Calu3 (cell line): ENCODE data around the gene VWA3A. TPM values are rescaled to one million over a fixed set of nuclear protein-coding genes. Genes with fewer than 3 reads are reported as not detected.
"Not testable (repeated sequence)": the region's sequence is repeated elsewhere in the genome, so short reads cannot be mapped to it uniquely, and the experiment has no call there.

Experiments
- Bru-seq: library from RNA; stranded (reverse); fragments of 400-500 nt; gene quantifications from one replicate; lab custom pipeline; 2021; lab: Mats Ljungman, UMichigan
- BruChase-seq, 2 experiments: library from RNA; stranded (reverse); fragments of 400-500 nt; gene quantifications; one replicate each; lab custom pipeline; 2021; lab: Mats Ljungman, UMichigan
- BruUV-seq: library from RNA; stranded (reverse); fragments of 400-500 nt; replicated peaks from 2 replicates; lab custom pipeline; 2021; lab: Mats Ljungman, UMichigan
- CTCF ChIA-PET: fragments of 300-600 bp; sonication (Branson Sonifier 250); formaldehyde crosslinking; loops from one replicate; lab custom pipeline; 2022; ENCODE audit warnings: antibody characterized with exemption; lab: Charles Lee
- DNase-seq: peaks from one replicate; pipeline ENCODE4 v3.0.0; 2022
- H3K27ac Mint-ChIP-seq: one replicate; pipeline ENCODE4 v1.8.0; 2022; ENCODE audit warnings: mixed read lengths; ENCODE audit not compliant: unreplicated experiment
- H3K27me3 Mint-ChIP-seq: one replicate; pipeline ENCODE4 v1.8.0; 2022; ENCODE audit warnings: mixed read lengths; ENCODE audit not compliant: unreplicated experiment
- H3K36me3 Mint-ChIP-seq: one replicate; pipeline ENCODE4 v1.8.0; 2022; ENCODE audit warnings: mild to moderate bottlenecking, moderate library complexity, mixed read lengths; ENCODE audit not compliant: insufficient read depth, unreplicated experiment
- H3K4me1 Mint-ChIP-seq: one replicate; pipeline ENCODE4 v1.8.0; 2022; ENCODE audit warnings: mild to moderate bottlenecking, low read depth, mixed read lengths; ENCODE audit not compliant: unreplicated experiment
- H3K4me3 Mint-ChIP-seq: one replicate; pipeline ENCODE4 v1.8.0; 2022; ENCODE audit warnings: mild to moderate bottlenecking, low read depth, moderate library complexity, mixed read lengths; ENCODE audit not compliant: unreplicated experiment
- H3K9me3 Mint-ChIP-seq: one replicate; pipeline ENCODE4 v1.8.0; 2022; ENCODE audit warnings: low read depth, mixed read lengths; ENCODE audit not compliant: unreplicated experiment
- intact Hi-C: fragments of 100-400 bp; cut with micrococcal nuclease; formaldehyde crosslinking; loops from one replicate; pipeline ENCODE4 v1.10.0; 2022; ENCODE audit not compliant: unreplicated experiment
- long read RNA-seq: library from polyadenylated mRNA; stranded (forward); transcript quantifications from one replicate; pipeline ENCODE4 v2.0.0, GENCODE V29; 2022
- total RNA-seq: library from RNA; stranded (reverse); gene quantifications from 2 replicates; pipeline ENCODE4 v1.2.3, GENCODE V29; 2022
- TF ChIP-seq, protein P1 (sequence below): fragments of 200-600 bp; IDR thresholded peaks from one replicate; pipeline ENCODE4 v1.8.0; 2022; ENCODE audit warnings: antibody characterized with exemption; ENCODE audit not compliant: unreplicated experiment

Gene VWA3A, protein sequence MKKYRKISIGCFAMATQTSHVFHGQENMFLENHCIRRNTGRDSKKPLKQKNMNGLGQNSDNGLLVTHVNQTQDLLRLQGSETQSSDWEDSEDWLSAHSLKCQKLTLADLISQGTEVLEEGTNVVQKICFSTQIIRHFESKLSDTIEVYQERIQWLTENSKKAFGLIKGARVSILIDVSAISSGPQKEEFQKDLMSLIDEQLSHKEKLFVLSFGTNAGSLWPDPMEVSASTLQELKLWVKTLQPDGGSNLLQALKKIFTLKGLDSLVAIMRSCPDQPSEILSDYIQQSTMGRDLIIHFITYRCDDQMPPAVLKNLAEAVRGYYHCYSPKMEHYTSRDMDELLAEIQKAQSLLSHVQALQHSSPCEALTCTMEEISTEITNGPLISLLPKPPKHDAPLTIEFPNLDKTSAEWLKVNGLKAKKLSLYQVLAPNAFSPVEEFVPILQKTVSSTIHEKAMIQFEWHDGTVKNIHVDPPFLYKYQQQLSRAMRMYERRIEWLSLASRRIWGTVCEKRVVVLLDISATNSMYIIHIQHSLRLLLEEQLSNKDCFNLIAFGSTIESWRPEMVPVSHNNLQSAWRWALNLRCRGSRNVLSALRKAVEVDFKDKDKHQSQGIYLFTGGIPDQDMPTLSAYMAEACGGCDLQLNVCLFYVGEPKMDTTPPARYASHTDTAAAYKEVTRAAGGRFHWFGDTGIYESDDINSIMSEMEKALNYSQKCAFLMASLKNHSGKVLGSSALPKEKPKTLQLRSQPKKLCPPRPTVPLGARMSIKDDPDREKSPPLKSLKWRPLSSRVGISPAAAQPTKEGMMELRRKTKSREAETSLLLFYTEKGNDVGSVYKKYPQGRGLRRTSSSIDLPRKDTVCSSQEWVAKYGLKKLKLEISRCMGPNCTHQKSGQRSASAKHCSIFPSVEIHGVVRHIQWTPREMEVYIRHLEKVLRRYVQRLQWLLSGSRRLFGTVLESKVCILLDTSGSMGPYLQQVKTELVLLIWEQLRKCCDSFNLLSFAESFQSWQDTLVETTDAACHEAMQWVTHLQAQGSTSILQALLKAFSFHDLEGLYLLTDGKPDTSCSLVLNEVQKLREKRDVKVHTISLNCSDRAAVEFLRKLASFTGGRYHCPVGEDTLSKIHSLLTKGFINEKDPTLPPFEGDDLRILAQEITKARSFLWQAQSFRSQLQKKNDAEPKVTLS
- 0.33 and 0.51 TPM in 2 replicates for total RNA-seq
- Bru-seq, nascent RNA: percentile 25 among the genes with signal in this experiment
- BruChase-seq, experiment 1, labeled RNA remaining after a 6-hour chase: percentile 32 among the genes with signal in this experiment
- BruChase-seq, experiment 2, labeled RNA remaining after a 2-hour chase: percentile 22 among the genes with signal in this experiment
- long read RNA-seq: 0 reads

DNA sequence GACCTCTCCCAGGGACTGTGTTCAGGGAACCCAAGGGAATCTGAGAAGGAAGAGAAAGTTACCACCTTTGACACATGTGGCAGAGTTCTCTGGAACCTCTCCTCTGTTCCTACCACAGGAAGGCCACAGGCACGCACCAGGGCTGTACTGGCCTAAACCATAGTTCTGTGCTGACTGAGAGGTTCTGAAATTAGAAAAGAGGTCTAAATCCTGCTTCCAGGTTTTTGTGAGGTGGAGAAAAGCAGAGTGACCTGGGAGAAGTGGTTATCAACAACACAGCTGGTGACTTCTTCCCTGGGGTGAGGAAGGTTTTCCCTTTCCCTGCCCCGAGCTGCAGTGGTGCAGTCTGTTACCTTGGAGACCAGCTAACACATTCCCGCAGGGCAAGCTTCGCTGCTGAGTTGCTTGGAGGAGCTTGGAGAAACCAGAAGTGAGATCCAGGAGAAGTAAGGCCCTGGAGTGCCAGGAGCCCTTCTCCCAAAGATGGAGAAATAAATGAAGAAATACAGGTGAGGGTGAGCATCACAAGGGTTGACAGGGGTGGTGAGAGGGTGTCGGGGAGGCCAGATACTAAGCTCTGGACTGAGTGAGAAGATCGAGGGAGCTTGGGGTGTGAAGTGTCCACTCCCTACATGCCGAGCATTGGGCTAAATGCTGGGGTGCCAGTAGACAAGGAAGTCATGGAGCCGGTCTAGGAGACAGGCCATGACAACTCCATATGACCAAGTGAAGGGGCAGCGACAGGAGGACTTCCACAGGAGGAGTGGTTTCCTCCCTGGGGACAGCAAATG lies at the start of gene VWA3A:
Gene VWA3A, plus strand, starts transcription at position 399 of the 791 bp plus-strand sequence. Its CDS starts 97 bp downstream, at position 496.
- CTCF ChIA-PET: interaction anchor here (0.5 to 1.2 kb wide), 5 partner anchors 11 to 1404 kb away, joined by 3 to 6 read pairs (median 4); no protein-coding TSS in a partner anchor
- intact Hi-C loops: no loop called here
- BruUV-seq: no TSS peak
- Mint-ChIP-seq H3K27me3 (peaks cover 16% of the 10 kb centered on the region), H3K4me1 (peaks cover 10% of the 10 kb centered on the region), H3K9me3 (peaks cover 2% of the 10 kb centered on the region), H3K36me3 (peaks cover 5% of the 10 kb centered on the region), H3K27ac (peak within 1 kb of the TSS; percentile 13), H3K4me3 (no peak within 1 kb of the TSS)
- peak; percentile 28 for DNase-seq
- TF ChIP-seq, protein P1, sequence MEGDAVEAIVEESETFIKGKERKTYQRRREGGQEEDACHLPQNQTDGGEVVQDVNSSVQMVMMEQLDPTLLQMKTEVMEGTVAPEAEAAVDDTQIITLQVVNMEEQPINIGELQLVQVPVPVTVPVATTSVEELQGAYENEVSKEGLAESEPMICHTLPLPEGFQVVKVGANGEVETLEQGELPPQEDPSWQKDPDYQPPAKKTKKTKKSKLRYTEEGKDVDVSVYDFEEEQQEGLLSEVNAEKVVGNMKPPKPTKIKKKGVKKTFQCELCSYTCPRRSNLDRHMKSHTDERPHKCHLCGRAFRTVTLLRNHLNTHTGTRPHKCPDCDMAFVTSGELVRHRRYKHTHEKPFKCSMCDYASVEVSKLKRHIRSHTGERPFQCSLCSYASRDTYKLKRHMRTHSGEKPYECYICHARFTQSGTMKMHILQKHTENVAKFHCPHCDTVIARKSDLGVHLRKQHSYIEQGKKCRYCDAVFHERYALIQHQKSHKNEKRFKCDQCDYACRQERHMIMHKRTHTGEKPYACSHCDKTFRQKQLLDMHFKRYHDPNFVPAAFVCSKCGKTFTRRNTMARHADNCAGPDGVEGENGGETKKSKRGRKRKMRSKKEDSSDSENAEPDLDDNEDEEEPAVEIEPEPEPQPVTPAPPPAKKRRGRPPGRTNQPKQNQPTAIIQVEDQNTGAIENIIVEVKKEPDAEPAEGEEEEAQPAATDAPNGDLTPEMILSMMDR: no peak

DNA sequence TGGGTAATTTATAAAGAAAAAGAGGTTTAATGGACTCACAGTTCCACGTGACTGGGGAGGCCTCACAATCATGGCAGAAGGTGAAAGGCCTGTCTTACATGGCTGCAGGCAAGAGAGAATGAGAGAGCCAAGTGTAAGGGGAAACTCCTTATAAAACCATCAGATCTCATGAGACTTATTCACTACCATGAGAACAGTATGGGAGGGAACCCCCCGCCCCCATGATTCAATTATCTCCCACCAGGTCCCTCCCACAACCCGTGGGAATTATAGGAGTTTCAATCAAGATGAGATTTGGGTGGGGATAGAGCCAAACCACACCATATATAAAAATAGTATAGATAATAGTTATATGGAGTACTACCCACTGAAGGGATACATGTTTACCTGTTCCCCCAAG lies 48.5 kb upstream of the VWA3A start:
- CTCF ChIA-PET, H3K9me3 Mint-ChIP-seq, H3K4me1 Mint-ChIP-seq, DNase-seq, H3K27ac Mint-ChIP-seq, H3K36me3 Mint-ChIP-seq, intact Hi-C loops, H3K4me3 Mint-ChIP-seq, H3K27me3 Mint-ChIP-seq, BruUV-seq: not testable (repeated sequence)

DNA sequence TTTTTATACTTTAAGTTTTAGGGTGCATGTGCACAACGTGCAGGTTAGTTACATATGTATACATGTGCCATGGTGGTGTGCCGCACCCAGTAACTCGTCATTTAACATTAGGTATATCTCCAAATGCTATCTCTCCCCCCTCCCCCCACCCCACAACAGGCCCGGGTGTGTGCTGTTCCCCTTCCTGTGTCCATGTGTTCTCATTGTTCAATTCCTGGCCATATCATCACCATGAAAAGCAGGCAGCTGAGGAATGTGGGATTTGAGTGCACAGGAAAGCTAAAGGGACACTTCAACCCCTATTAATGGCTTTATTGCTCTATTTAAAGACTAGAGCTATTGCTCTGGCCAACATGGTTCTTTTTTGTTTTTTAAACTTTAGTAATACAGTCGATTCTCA lies 46.5 kb upstream of the VWA3A start:
- H3K27me3 Mint-ChIP-seq, CTCF ChIA-PET, intact Hi-C loops, H3K4me3 Mint-ChIP-seq, H3K9me3 Mint-ChIP-seq, H3K4me1 Mint-ChIP-seq, H3K27ac Mint-ChIP-seq, BruUV-seq, H3K36me3 Mint-ChIP-seq, DNase-seq: not testable (repeated sequence)

DNA sequence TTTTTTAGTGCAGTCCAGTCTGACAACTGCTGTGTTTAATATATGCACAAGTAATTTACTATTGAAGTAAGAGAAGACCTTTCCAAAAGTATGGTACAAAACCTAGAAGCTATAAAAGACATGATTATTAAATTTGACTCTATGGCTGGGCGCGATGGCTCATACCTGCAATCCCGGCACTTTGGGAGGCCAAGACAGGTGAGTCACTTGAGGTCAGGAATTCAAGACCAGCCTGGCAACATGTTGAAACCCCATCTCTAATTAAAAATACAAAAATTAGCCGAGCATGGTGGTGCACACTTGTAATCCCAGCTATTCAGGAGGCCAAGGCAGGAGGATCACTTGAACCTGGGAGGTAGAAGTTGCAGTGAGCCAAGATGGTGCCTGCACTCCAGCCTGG lies 41.4 kb upstream of the VWA3A start:
- Mint-ChIP-seq H3K36me3 (no peaks in the 10 kb centered on the region), H3K27ac (no peak overlapping the region), H3K4me1 (no peaks in the 10 kb centered on the region), H3K4me3 (no peak overlapping the region), H3K9me3 (no peaks in the 10 kb centered on the region), H3K27me3 (no peaks in the 10 kb centered on the region)
- intact Hi-C loops: no loop called here
- CTCF ChIA-PET: interaction anchor here (0.7 kb wide), 2 partner anchors 33 to 1852 kb away, joined by 3 to 4 read pairs; no protein-coding TSS in a partner anchor
- BruUV-seq: no TSS peak
- TF ChIP-seq, protein P1: no peak
- no peak for DNase-seq
